Measurements from ENCODE around the gene PLA2R1. TPM values are rescaled to one million over a fixed set of nuclear protein-coding genes. Genes with fewer than 3 reads are reported as not detected.
"Not testable (repeated sequence)": the region's sequence is repeated elsewhere in the genome, so short reads cannot be mapped to it uniquely, and the experiment has no call there.

Gene PLA2R1
- total and polyA plus RNA-seq, 9 donors, result 0.73 to 4.1 (median 1.6) TPM

- DNase-seq, result no peak
- H3K4me1 ChIP-seq (ENCODE audit: control insufficient read depth, insufficient read depth, low read length), result peaks cover 6% of the 10 kb centered on the region
- H3K9me3 ChIP-seq (replicated peaks; ENCODE audit: control insufficient read depth, low read depth, low read length), result no peaks in the 10 kb centered on the region
- WGBS (ENCODE audit: insufficient coverage), result 100% methylated on average over 2 of the region's 3 CpGs
- no peaks in the 10 kb centered on the region for H3K27me3 ChIP-seq (ENCODE audit: control insufficient read depth, insufficient read depth, low read length)
- H3K27ac ChIP-seq (ENCODE audit: low read length), result no peak overlapping the region
- no peak overlapping the region for H3K4me3 ChIP-seq (ENCODE audit: low read length)
- H3K36me3 ChIP-seq (ENCODE audit: control insufficient read depth, insufficient read depth, low read length), result no peaks in the 10 kb centered on the region
These were observed 76.8 kb downstream of the PLA2R1 start for GRCh38 chr2:159985656-159986055.

GRCh38 chr2:159984034-159984433 is 78.4 kb downstream of the PLA2R1 start:
- Histone ChIP-seq H3K27me3 (ENCODE audit: control insufficient read depth, insufficient read depth, low read length) (no peaks in the 10 kb centered on the region), H3K27ac (ENCODE audit: low read length) (no peak overlapping the region), H3K36me3 (ENCODE audit: control insufficient read depth, insufficient read depth, low read length) (no peaks in the 10 kb centered on the region), H3K9me3 (replicated peaks; ENCODE audit: control insufficient read depth, low read depth, low read length) (no peaks in the 10 kb centered on the region), H3K4me1 (ENCODE audit: control insufficient read depth, insufficient read depth, low read length) (peaks cover 6% of the 10 kb centered on the region), H3K4me3 (ENCODE audit: low read length) (no peak overlapping the region)
- no peak for DNase-seq

GRCh38 chr2:159982842-159983785 is 79.3 kb downstream of the PLA2R1 start:
- 25% methylated on average over 1 of the region's 7 CpGs for whole genome bisulfite sequencing (ENCODE audit: insufficient coverage)
- Histone ChIP-seq H3K27me3 (ENCODE audit: control insufficient read depth, insufficient read depth, low read length) (no peaks in the 10 kb centered on the region), H3K4me3 (ENCODE audit: low read length) (no peak overlapping the region), H3K4me1 (ENCODE audit: control insufficient read depth, insufficient read depth, low read length) (peaks cover 6% of the 10 kb centered on the region), H3K27ac (ENCODE audit: low read length) (no peak overlapping the region), H3K9me3 (replicated peaks; ENCODE audit: control insufficient read depth, low read depth, low read length) (no peaks in the 10 kb centered on the region), H3K36me3 (ENCODE audit: control insufficient read depth, insufficient read depth, low read length) (no peaks in the 10 kb centered on the region)
- DNase-seq, result peak; percentile 68

GRCh38 chr2:159982270-159982669 is 80.1 kb downstream of the PLA2R1 start:
- peaks cover 6% of the 10 kb centered on the region for H3K4me1 ChIP-seq (ENCODE audit: control insufficient read depth, insufficient read depth, low read length)
- DNase-seq, result peak; percentile 64
- no peaks in the 10 kb centered on the region for H3K27me3 ChIP-seq (ENCODE audit: control insufficient read depth, insufficient read depth, low read length)
- no peaks in the 10 kb centered on the region for H3K36me3 ChIP-seq (ENCODE audit: control insufficient read depth, insufficient read depth, low read length)
- no peak overlapping the region for H3K27ac ChIP-seq (ENCODE audit: low read length)
- 0% methylated on average over 1 of the region's 3 CpGs for WGBS (ENCODE audit: insufficient coverage)
- no peak overlapping the region for H3K4me3 ChIP-seq (ENCODE audit: low read length)
- H3K9me3 ChIP-seq (replicated peaks; ENCODE audit: control insufficient read depth, low read depth, low read length), result no peaks in the 10 kb centered on the region

GRCh38 chr2:159976527-159977160 is 85.8 kb downstream of the PLA2R1 start:
- H3K9me3 ChIP-seq (replicated peaks; ENCODE audit: control insufficient read depth, low read depth, low read length), result no peaks in the 10 kb centered on the region
- no peaks in the 10 kb centered on the region for H3K4me1 ChIP-seq (ENCODE audit: control insufficient read depth, insufficient read depth, low read length)
- H3K36me3 ChIP-seq (ENCODE audit: control insufficient read depth, insufficient read depth, low read length), result no peaks in the 10 kb centered on the region
- H3K27me3 ChIP-seq (ENCODE audit: control insufficient read depth, insufficient read depth, low read length), result no peaks in the 10 kb centered on the region
- DNase-seq, result no peak
- WGBS (ENCODE audit: insufficient coverage), result 90% methylated on average over 2 of the region's 5 CpGs
- no peak overlapping the region for H3K4me3 ChIP-seq (ENCODE audit: low read length)
- H3K27ac ChIP-seq (ENCODE audit: low read length), result no peak overlapping the region

GRCh38 chr2:159973325-159973724 is 89.1 kb downstream of the PLA2R1 start:
- Histone ChIP-seq H3K27me3 (ENCODE audit: control insufficient read depth, insufficient read depth, low read length) (no peaks in the 10 kb centered on the region), H3K27ac (ENCODE audit: low read length) (no peak overlapping the region), H3K4me1 (ENCODE audit: control insufficient read depth, insufficient read depth, low read length) (no peaks in the 10 kb centered on the region), H3K9me3 (replicated peaks; ENCODE audit: control insufficient read depth, low read depth, low read length) (no peaks in the 10 kb centered on the region), H3K4me3 (ENCODE audit: low read length) (no peak overlapping the region), H3K36me3 (ENCODE audit: control insufficient read depth, insufficient read depth, low read length) (no peaks in the 10 kb centered on the region)
- DNase-seq, result no peak
- WGBS (ENCODE audit: insufficient coverage), result no CpG with 5 or more reads among the region's 1 CpG

- Histone ChIP-seq H3K36me3 (ENCODE audit: control insufficient read depth, insufficient read depth, low read length) (no peaks in the 10 kb centered on the region), H3K9me3 (replicated peaks; ENCODE audit: control insufficient read depth, low read depth, low read length) (no peaks in the 10 kb centered on the region), H3K4me1 (ENCODE audit: control insufficient read depth, insufficient read depth, low read length) (peaks cover 2% of the 10 kb centered on the region), H3K4me3 (ENCODE audit: low read length) (no peak overlapping the region), H3K27ac (ENCODE audit: low read length) (no peak overlapping the region), H3K27me3 (ENCODE audit: control insufficient read depth, insufficient read depth, low read length) (no peaks in the 10 kb centered on the region)
- no peak for DNase-seq
- 62% methylated on average over 3 of the region's 7 CpGs for WGBS (ENCODE audit: insufficient coverage)
These were observed 90.9 kb downstream of the PLA2R1 start for GRCh38 chr2:159971365-159972152.

GRCh38 chr2:159970548-159970947 is 91.9 kb downstream of the PLA2R1 start:
- not testable (repeated sequence) for H3K4me3 ChIP-seq (ENCODE audit: low read length); H3K9me3 ChIP-seq (replicated peaks; ENCODE audit: control insufficient read depth, low read depth, low read length); H3K27me3 ChIP-seq (ENCODE audit: control insufficient read depth, insufficient read depth, low read length); DNase-seq; H3K36me3 ChIP-seq (ENCODE audit: control insufficient read depth, insufficient read depth, low read length); H3K4me1 ChIP-seq (ENCODE audit: control insufficient read depth, insufficient read depth, low read length); H3K27ac ChIP-seq (ENCODE audit: low read length)
- no CpG with 5 or more reads among the region's 1 CpG for WGBS (ENCODE audit: insufficient coverage)

GRCh38 chr2:159968279-159968900 is 94.0 kb downstream of the PLA2R1 start:
- 0% methylated on average over 1 of the region's 2 CpGs for WGBS (ENCODE audit: insufficient coverage)
- H3K4me3 ChIP-seq (ENCODE audit: low read length), result no peak overlapping the region
- H3K36me3 ChIP-seq (ENCODE audit: control insufficient read depth, insufficient read depth, low read length), result no peaks in the 10 kb centered on the region
- peak; percentile 77 for DNase-seq
- no peaks in the 10 kb centered on the region for H3K9me3 ChIP-seq (replicated peaks; ENCODE audit: control insufficient read depth, low read depth, low read length)
- no peak overlapping the region for H3K27ac ChIP-seq (ENCODE audit: low read length)
- peaks cover 2% of the 10 kb centered on the region for H3K4me1 ChIP-seq (ENCODE audit: control insufficient read depth, insufficient read depth, low read length)
- no peaks in the 10 kb centered on the region for H3K27me3 ChIP-seq (ENCODE audit: control insufficient read depth, insufficient read depth, low read length)

Data from muscle of leg (tissue), 11 donors.